VCaP (cell line): ENCODE data around the gene MNAT1.

Source experiments
- H3K27ac ChIP-seq: fragments of 450-650 bp; 2 replicates; pipeline ENCODE4 v1.5.1; 2017
- TF ChIP-seq, protein P1 (sequence below): fragments of 450-650 bp; conservative IDR thresholded peaks from 2 replicates; pipeline ENCODE4 v1.5.1; 2017; ENCODE audit warnings: mild to moderate bottlenecking, moderate library complexity

MNAT1 gene

DNA sequence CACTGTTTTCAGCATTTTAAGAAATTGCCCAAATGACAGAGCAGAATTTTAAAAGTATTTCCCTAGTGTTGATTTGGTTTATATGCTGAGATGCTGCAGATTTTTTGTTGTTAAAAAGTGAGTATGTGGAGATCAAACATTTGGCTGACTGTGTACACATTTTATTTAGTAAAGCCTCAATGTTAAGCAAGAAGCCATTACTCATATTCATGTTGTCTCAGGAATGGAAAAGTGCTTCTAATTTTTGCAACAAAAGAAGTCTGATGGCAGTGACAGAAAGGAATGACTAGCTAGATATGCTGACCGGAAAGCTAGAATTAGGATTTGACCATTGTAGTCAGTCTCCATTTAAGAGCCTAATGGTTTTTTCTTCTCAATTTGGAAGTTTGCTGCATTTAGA lies 269.0 kb downstream of the MNAT1 start:
- TF ChIP-seq, protein P1, sequence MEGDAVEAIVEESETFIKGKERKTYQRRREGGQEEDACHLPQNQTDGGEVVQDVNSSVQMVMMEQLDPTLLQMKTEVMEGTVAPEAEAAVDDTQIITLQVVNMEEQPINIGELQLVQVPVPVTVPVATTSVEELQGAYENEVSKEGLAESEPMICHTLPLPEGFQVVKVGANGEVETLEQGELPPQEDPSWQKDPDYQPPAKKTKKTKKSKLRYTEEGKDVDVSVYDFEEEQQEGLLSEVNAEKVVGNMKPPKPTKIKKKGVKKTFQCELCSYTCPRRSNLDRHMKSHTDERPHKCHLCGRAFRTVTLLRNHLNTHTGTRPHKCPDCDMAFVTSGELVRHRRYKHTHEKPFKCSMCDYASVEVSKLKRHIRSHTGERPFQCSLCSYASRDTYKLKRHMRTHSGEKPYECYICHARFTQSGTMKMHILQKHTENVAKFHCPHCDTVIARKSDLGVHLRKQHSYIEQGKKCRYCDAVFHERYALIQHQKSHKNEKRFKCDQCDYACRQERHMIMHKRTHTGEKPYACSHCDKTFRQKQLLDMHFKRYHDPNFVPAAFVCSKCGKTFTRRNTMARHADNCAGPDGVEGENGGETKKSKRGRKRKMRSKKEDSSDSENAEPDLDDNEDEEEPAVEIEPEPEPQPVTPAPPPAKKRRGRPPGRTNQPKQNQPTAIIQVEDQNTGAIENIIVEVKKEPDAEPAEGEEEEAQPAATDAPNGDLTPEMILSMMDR = no peak
- H3K27ac ChIP-seq = no peak overlapping the region

DNA sequence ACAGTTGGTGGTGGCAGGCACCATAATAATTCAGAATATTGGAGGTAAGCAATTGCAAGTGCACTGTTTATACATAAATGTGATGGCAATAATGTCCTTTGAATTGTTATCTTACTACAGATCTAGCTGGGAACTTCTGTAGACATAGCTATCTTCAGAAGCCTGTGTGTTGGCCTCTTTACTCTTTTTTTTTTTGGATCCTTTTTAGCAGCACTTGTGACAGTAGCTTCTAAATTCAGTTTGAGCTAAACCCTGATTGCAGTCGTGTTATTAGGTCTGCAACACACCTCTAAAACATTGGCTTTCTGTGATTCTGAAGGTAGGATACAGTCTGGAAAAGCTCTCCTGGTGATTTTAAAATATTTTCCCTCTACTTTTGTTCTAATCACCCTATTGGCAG lies 285.0 kb downstream of the MNAT1 start:
- no peak overlapping the region for H3K27ac ChIP-seq
- TF ChIP-seq, protein P1 = no peak
